ENCODE results near the gene KCTD20.
A peak's percentile ranks its signal among the peaks of the same experiment; 100 is the strongest.
"Not testable (repeated sequence)": the region's sequence is repeated elsewhere in the genome, so short reads cannot be mapped to it uniquely, and the experiment has no call there.

Gene KCTD20

DNA sequence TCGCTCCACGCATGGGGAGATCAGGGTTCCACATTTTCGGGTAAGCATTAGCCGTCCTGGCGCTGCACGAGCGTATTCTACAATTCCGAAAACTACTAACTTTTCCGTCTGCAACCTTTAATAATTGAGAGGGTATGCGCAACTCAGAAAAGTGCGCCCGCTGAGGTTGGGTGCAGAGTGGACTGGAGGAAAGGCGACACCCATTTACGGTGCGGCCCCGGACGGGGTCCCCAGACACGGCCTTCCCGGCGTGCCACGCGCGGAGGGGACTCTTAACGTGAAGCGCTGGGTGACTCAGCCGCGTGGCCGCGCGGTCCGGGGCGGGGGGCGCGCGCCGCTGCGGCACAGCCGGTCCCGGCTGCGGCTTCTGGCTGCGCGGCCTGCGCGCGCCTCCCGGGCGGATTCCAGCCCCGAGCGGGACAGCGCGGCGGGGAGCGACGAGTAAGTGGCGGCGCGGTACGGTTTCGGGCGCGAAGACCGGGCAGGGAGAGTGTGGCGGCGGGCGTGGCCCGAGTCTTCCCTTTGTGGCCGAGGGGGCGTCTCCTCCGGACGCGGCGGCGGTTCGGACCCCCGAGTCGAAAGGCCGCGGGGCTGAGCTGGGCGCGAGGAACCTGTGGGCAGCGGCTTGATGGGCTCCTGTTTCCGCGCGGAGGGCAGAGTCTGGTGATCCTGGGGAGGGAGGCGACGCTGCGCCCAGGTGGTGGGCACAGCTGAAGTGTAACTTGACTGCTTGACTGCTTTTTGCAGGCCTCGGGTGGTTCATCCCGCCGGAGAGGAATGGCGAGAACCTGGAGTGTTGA lies at the start of gene KCTD20, which contains the start of gene PXT1:
Gene KCTD20 (plus strand): TSS at position 330 of the 800 bp plus-strand sequence. CDS start 27,098 bp downstream, outside the sequence.
Gene PXT1 (minus strand): TSS at position 184 of the 800 bp plus-strand sequence. CDS start 16,772 bp downstream, outside the sequence.
- peak; percentile 89 for DNase-seq

DNA sequence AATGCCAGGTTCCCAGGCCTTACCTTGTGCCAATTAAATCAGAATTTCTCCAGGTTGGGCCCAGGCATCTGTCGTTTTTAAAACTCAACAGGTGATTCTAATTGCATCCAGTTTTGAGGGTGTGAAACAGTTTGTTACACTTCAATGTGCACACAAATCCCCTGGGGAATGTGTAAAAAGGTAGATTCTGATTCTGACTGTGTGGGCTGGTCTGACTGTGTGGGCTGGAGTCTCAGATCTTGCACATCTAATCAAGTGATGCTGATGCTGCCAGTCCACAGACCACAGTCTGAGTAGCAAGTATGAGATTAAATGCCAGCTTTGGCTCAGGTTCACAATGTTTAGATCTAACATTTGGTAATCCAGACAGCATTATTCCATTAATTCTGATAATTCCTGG lies 42.8 kb upstream of the KCTD20 start:
- no peak for DNase-seq

DNA sequence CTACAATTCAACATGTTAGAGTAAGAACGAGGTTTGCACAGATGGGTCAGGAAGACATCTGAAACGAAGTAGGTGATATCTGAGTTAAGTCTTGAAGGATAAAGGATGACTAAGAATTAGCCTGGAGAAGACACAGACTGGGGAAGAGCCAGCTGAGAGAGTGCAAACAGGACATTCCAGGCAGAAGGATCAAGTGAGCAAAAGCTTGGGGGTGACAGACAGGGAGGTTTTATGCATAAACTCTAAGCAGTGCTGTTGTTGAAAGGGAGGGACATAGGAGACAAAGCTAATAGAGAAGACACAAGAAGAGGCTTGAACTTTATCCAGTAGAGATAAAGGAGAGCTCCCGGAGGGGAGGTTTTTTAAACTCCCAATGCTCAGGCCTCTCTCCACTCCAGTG lies 40.3 kb upstream of the KCTD20 start:
- no peak for DNase-seq

DNA sequence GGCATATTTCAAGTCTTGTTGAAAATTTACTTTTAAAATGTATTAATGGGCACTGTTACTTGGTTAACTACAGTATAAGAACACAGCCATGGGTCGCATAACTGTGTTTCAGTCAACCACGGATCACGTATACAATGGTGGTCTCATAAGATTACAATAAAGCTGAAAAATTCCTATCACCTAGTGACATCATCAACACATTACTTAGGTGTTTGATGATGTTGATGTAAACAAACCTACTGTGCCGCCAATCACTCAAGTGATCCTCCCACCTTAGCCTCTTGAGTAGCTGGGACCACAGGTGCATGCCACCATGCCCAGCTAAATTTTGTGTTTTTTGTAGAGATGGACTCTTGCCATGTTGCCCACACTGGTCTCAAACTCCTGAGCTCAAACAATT lies 38.6 kb upstream of the KCTD20 start:
- no peak for DNase-seq

DNA sequence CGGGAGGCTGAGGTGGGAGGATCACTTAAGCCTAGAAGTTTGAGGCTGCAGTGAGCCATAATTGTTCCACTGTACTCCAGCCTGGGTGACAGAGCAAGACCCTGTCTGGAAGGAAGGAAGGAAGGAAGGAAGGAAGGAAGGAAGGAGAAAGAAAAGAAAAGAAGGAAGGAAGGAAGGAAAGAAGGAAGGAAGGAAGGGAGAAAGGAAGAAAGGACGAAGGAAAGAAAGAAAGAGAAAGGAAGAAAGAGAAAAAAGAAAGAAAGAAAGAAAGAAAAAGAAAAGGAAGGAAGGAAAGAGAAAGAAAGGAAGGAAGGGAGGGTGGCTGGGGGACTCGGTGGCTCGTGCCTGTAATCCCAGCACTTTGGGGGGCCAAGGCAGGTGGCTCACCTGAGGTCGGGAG lies 33.1 kb upstream of the KCTD20 start:
- DNase-seq: not testable (repeated sequence)

DNA sequence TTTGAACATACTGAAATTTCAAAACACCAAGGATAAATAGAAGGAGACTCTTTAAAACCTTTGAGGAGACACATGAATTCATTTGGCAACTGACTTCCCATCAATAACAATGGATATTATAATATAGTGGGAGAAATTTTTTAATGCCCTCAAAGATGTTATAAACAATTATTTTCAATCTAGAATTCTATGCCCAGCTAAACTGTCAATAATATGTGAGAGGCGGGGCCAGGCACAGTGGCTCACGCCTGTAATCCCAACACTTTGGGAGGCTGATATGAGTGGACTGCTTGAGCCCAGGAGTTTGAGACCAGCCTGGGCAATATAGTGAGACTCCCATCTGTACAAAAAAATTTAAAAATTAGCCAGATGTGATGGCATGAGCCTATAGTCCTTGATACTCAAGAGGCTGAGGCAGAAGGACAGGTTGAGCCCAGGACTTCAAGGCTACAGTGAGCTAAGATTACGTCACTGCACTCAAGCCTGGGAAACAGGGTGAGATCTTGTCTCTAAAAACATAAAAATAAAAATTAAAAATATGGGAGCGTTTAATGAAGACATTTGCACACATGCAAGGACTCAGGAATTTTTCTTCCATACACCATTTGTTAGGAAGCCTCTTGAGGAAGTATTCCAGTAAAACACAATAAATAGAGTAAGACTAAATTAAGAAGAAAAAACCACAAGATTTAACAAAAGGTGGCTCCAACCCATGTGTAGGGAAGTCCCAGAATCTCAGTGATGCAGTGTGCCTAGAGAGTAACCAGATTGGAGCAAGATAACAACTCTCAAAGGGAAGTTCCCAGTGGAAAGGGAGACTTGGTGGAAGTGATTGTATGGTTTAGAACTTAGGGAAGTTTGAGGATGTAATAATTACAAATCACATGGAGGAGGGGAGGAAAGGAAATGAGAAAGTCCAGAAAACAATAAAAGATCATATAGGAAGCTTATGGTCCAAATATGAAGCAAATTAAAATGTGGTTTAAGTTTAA lies 29.0 kb upstream of the KCTD20 start:
- no peak for DNase-seq

DNA sequence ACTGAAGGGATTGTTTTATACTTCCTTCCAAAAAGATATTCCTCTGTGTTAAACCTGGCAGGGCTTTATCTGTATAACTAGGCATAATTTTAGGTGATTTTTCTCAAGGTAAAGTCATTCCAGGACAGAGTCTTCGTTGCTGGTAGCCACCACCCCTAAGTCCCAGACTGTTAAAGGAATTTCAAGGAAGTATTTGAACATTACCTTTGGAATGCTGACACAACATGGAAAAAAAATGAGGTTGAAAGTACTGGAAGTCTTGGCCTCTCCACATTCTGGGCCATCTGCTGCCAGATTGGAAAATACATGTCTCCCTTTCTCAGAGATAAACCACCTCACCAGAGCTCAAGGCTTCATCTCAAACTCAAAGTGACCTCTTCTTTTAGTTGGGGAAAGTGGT lies 28.3 kb upstream of the KCTD20 start:
- DNase-seq: peak; percentile 30

DNA sequence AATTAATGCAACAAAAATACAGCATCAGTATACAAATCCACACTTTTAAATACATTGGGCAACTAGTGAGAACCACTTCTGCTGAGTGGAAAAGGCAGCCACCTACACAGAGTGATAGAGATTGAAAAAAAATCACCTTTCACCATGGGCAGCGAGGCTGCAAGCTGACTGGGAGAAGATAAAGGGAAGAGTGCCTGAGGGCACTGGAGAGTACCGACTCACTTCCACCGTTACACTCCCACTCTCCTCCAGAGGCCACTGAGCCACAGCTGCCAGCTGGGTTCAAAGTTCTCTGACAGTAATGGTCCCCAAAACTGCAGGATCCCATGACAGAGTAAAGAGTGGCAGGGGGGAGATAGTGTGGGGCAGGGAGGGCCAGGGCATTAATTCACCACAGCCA lies 24.2 kb upstream of the KCTD20 start:
- DNase-seq: no peak

DNA sequence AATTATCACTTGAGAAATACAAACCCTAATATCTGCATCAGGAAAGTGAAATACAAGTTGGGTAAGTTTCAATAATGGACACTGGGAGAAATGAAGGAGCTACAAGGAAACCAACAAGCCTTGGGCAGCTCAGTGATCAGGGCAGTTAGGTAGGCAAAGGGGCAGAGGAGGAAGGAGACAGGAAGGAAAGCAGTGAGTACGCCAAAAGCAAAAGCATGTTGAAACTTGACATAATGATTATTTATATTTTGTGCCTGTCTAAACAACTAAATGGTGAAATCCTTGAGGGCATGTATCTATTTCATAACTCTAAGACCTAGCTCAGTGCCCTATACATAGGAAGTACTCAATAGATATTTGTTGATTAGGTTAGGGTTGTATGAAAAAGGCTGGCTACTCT lies 23.5 kb upstream of the KCTD20 start:
- no peak for DNase-seq

DNA sequence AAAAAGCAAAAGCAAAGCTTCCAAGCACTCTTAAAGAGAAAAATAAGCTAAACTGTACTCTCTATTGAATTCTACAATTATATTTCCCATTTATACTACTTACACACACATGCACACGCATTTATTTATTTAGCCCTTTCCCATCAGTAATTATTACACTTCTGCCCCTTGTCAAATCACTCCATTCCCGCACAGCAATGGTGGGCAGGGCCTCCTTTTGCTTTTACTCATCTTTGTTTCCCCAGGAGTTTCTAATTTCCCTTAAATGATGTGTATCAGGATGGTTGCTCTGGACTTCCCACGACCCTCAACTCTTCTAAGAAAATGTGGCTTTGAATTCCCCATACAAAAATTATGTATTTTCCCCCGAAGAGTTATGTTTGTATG lies 20.1 kb upstream of the KCTD20 start:
- DNase-seq: no peak

DNA sequence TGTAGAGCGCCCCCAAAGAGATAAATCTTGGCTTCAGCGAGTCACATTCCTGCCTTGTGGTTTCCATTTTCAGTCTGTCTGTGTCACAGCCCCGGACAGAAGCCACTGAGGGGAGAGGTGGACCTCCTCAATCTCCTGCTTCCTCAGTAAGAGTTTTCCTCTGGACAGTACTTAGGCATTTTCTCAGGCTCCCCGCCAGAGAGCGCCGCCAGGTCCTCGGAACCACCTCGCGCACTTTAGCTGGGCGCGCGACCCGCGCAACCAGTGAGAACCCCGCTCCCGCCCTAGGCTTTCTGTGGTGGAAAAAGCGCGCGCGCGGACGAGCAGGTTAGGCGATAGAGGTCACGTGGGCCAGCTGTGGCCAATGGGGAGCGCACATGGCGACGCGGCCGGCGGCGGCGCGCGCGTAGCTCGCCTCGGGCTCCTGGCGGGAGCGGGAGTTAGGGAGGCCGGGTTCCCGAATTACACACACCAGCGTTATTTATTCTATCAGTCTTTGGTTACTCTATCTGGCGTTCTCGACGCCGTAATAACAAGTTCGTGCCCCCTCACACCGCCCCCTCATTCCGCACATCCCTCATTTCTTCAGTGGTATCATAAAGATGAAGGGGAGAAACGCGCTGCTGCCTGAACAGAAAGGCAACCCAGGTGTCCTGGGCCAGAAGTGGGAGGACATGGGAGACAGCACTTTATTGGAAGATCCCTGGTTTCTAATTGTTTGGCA lies 19.5 kb upstream of the KCTD20 start:
- peak; percentile 98 for DNase-seq

DNA sequence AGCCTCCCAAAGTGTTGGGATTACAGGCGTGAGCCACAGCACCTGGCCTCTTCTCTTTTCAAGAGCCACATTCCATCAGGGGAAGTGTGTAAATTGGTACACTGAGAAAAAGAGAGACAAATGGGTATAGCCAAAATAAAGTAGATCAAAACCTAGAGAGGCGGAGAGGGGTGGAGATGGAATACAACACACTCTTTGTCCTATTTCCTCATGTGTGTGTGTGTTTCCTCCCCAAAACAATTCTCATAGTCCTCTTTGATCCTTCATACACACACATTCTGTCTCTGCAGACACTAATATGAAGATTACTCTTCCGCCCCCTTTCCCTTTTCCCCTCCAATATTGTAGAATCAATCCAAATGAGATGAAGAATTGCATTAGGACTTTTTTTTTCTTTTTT lies 16.2 kb upstream of the KCTD20 start:
- DNase-seq: no peak

DNA sequence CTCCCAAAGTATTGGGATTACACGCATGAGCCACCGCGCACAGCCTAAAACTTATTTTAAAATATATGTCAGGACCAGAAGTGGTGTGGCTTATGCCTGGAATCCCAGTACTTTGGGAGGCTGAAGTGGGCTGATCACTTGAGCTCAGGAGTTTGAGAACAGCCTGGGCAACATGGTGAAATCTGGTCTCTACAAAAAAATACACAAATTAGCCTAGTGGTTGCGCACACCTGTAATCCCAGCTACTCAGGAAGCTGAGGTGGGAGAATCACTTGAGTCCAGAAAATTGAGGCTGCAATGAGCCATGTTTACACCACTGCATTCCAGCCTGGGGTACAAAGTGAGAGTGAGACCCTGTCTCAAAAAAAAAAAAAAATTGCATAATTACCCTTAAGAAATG lies 13.9 kb upstream of the KCTD20 start:
- DNase-seq: no peak

DNA sequence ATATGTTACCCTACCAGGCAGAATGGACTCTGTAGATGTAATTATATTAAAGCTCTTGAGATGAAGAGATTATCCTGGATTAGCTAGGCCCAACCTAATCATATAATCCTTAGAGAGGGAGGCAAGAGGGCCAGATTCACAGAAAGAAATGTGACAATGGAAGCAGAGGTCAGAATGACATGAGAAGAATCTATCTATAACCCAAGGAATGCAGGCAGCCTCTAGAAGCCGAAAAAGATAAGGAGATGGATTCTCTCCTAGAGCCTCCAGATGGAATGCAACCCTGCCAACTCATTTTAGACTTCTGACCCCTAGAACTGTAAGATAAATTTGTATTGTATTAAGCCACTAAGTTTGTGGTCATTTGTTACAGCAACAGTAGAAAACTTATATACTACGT lies 12.4 kb upstream of the KCTD20 start:
- peak; percentile 15 for DNase-seq

DNA sequence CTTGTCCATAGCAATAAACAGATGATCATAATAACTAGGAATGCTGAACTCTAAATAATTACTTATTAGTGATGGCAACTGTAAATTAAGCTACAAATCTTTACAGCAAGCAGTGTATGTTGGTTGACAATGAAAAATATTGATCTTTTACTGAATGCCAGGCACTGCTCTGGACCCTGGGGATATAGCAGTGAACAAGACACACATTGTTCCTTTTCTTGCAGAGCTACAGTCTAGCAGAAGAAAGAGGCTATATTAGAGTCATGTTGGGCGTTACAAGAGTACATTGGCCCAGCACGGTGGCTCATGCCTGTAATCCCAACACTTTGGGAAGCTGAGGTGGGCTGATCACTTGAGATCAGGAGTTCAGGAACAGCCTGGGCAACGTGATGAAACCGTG lies 11.6 kb upstream of the KCTD20 start:
- no peak for DNase-seq

DNA sequence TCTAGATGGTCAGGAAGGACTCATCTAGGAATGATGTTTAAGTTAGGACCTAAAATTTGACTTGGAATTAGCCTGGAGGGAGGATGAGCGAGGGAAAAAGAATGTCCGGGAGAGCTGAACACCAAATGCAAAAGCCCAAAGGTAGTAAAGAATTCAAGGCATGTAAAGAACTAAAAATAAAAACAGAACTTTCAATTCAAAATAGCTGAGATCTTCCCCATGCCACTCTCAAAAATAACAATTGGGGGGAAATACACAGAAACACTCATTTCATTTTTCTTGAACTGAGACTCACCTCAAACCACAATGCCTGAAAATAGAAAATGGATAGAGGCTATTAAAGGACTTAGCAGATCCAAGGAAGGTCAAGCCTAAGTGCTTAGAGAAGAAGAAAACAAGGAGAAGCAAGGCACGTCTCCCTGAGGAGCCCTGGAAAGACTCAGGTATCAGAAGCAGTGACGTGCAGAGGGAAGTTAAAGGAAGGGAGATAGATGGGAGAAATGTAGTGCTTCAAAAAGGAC lies 10.6 kb upstream of the KCTD20 start:
- peak; percentile 81 for DNase-seq

DNA sequence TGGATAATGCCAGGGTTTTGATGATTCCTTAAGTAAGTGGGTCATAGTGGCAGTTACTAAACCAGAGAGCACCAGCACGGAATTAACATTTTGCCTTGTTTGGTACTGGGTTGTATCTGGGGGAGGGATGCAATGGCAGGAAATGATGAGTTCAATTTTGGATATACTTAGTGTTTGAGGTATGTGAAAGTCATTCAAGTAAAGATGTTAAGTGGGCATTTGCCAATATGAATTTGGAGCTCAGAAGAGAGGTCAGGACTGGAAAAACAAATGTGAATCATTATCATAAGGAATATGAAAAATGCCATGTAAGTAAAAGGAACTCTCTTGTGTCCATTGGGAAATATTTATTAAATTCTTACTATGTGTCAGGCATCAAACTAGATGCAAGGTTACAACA lies 6.3 kb upstream of the KCTD20 start:
- DNase-seq: peak; percentile 83

DNA sequence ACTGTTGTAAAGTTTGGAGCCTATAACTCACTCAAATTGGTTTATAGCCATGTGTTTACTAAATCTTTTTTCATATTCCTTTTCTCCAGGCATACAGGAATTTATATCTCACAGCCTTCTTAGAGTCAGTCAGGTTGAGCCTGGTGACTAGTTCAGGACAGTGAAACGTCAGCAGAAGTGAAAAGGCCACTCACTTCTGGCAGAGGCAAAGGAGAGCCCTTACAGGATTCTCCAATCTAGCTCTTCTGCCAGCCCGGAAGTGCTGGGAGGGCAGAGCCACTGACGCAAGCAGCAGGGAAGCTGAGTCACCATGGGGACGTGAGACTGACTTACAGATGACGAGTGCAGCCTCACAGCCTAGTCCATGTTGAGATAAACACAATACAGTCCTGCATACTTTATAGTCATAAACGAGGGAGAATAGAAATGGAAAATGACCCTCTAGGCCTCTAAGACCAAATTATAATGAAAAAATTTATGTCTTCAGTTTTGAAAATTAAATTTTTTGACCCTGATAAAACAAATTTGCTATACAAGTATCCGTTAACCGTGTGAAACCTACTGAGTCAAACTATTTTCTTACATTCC lies 1.4 kb upstream of the KCTD20 start:
- DNase-seq: peak; percentile 98

DNA sequence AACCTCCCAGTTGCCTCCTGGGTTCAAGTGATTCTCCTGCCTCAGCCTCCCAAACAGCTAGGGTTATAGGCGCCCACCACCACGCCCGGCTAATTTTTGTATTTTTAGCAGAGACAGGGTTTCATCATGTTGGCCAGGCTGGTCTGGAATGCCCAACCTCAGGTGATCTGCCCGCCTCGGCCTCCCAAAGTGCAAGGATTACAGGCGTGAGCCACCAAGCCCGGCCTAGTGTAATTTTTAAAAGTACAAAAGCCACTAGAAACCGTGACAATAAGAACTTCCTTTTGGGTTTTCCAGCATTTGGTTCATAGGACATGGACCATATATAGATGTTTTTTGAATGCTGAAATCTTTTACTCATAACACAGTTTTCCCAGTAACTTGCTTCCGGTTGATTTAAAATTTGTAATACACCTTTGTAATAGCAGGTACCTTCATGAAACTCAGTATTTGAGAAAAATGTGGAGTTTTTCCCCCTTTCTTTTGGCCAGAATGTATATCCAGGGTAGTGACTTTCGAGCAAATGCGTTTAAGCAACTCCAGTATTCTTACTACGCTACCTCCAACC lies 613 bp upstream of the KCTD20 start:
- DNase-seq: no peak

DNA sequence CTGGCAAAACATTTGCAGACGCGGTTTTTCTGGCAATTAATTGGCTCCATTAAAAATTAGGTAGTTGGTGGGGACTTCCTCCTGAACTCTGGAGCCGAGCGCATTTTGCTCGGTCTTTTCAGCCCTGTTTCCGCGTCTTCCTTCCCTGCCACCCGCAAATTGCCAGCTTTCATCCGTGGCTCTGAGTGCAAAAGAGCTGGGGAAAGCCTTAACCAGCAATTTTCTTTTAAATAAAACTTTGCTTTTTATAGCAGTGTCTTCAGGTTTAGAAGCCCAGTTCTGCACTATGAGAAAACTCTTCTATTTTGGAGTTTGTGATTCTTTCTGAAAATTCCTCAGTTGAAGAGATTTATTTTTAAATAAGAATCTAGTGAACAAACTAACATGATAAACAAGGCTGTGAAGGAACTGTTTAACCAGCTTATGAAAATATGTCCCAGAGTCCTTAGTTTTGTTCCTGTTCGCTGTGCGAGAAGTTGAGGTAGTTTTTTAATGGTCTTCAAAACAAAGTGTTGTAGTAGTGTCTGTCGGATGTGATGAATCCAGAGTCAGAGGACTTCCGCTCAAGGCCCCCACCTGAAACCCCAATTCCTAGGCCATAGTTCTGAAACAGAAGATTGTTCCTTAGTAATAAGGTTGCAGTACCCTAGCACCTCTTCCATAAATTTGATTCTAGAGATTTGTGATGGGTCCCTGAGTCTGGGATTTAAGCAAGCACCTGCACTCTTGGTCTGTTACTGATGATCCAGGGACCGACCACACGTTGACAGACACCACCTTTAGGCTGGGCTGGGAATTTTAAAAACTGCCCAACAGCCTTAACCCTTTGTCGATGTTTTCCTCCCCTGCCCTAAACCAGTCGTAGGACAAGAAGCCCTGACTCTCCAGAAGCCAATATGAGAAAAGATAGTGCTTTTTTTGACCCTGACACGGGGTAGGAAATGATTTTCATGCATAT lies 950 bp downstream of the KCTD20 start:
- no peak for DNase-seq

DNA sequence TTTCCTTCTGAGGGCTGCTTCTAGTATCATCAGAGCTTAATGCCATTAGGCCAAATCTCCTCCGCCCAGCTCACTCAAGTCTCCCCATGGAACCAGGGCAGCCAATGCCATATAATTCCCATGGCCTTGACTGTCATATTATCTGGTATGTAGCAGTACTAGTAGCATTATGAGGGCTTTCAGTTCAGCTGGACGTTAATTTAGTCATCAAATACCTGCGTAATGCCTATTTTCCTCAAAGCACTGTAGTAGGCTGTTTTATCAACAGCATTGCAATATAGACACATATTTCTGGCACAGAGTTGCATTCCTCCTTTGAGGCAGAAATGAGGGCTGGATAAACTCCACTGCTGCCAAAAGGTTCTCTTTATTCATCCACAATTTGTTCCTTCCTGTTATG lies 1.7 kb downstream of the KCTD20 start:
- DNase-seq: peak; percentile 72

Data from fibroblast of skin of right quadriceps (primary cell).